HEK293T (cell line): ENCODE results near the gene PLRG1.

Experiments
- ARNT ChIP-seq: fragments of 450-650 bp; IDR thresholded peaks from 2 replicates; pipeline ENCODE4 v1.6.1; 2017; ENCODE audit warnings: mild to moderate bottlenecking
- BHLHE40 ChIP-seq: fragments of 450-650 bp; IDR thresholded peaks from 2 replicates; pipeline ENCODE4 v1.6.1; 2016; ENCODE audit warnings: mild to moderate bottlenecking, moderate library complexity, borderline replicate concordance
- CTBP1 ChIP-seq: fragments of 450-650 bp; IDR thresholded peaks from 2 replicates; pipeline ENCODE4 v1.6.1; 2016; ENCODE audit warnings: borderline replicate concordance
- ELF4 ChIP-seq: fragments of 450-650 bp; IDR thresholded peaks from 2 replicates; pipeline ENCODE4 v1.6.1; 2017; ENCODE audit warnings: antibody characterized with exemption
- FOXA1 ChIP-seq: fragments of 450-650 bp; IDR thresholded peaks from 2 replicates; pipeline ENCODE4 v1.6.1; 2016; ENCODE audit warnings: mild to moderate bottlenecking
- FOXK2 ChIP-seq: fragments of 450-650 bp; IDR thresholded peaks from 2 replicates; pipeline ENCODE4 v1.6.1; 2016; ENCODE audit warnings: mild to moderate bottlenecking
- FOXM1 ChIP-seq: fragments of 450-650 bp; IDR thresholded peaks from 2 replicates; pipeline ENCODE4 v1.6.1; 2017; ENCODE audit warnings: mild to moderate bottlenecking, borderline replicate concordance
- HDGF ChIP-seq: fragments of 450-650 bp; IDR thresholded peaks from 2 replicates; pipeline ENCODE4 v1.6.1; 2017; ENCODE audit warnings: antibody characterized with exemption, borderline replicate concordance
- L3MBTL2 ChIP-seq: fragments of 450-650 bp; conservative IDR thresholded peaks from 2 replicates; pipeline ENCODE4 v1.6.1; 2016; ENCODE audit warnings: mild to moderate bottlenecking
- LEF1 ChIP-seq: fragments of 450-650 bp; IDR thresholded peaks from 2 replicates; pipeline ENCODE4 v1.6.1; 2017; ENCODE audit warnings: mild to moderate bottlenecking, borderline replicate concordance
- NFRKB ChIP-seq: fragments of 450-650 bp; IDR thresholded peaks from 2 replicates; pipeline ENCODE4 v1.6.1; 2016; ENCODE audit warnings: mild to moderate bottlenecking, moderate library complexity
- PKNOX1 ChIP-seq: fragments of 450-650 bp; IDR thresholded peaks from 2 replicates; pipeline ENCODE4 v1.6.1; 2016
- SP1 ChIP-seq: fragments of 450-650 bp; IDR thresholded peaks from 2 replicates; pipeline ENCODE4 v1.6.1; 2017
- TARDBP ChIP-seq: fragments of 450-650 bp; IDR thresholded peaks from 2 replicates; pipeline ENCODE4 v1.6.1; 2016

- TF ChIP-seq CTBP1 (no peak), FOXM1 (no peak), TARDBP (no peak), ELF4 (no peak), ARNT (no peak), SP1 (no peak), BHLHE40 (no peak), PKNOX1 (no peak), FOXA1 (no peak), LEF1 (no peak), NFRKB (no peak), HDGF (no peak), FOXK2 (no peak), L3MBTL2 (no peak)
These were observed 38.2 kb downstream of the PLRG1 start for GRCh38 chr4:154511981-154512380.
